ENCODE data around the gene C20orf141. TPM values are rescaled to one million over a fixed set of nuclear protein-coding genes. Genes with fewer than 3 reads are reported as not detected.

Gene C20orf141
- total and polyA plus RNA-seq, 12 donors, result not detected

GRCh38 chr20:2816030-2816582 is 1.3 kb downstream of the C20orf141 start, which contains the start of gene TMEM239:
Gene TMEM239 (plus strand): TSS chr20:2816364. CDS start chr20:2816555, 191 bp downstream.
- H3K36me3 ChIP-seq, result no peaks in the 10 kb centered on the region
- peaks cover 0 to 50% (median 31%) of the 10 kb centered on the region in 7 donors for H3K27me3 ChIP-seq
- no peak for DNase-seq
- 76% methylated on average over 10 of the region's 10 CpGs for WGBS, 2 donors
- peaks cover 0 to 29% (median 5%) of the 10 kb centered on the region in 9 donors for H3K4me1 ChIP-seq
- no peak for ATAC-seq
- TF ChIP-seq CTCF (IDR thresholded peaks at IDR 0.05), result no peak
- intact Hi-C loops (cut with DNase I), result no loop called here
- no peak within 1 kb of the TSS for H3K4me3 ChIP-seq
- peak within 1 kb of the TSS in 1 of 10 donors; percentile 72 for H3K27ac ChIP-seq
- peaks cover 0 to 16% (median 5%) of the 10 kb centered on the region in 11 donors for H3K9me3 ChIP-seq

GRCh38 chr20:2816583-2817340 is 2.0 kb downstream of the C20orf141 start:
- Histone ChIP-seq H3K27ac (peak overlapping the region in 1 of 10 donors; percentile 6), H3K9me3 (peaks cover 0 to 12% (median 5%) of the 10 kb centered on the region in 11 donors), H3K4me3 (no peak overlapping the region), H3K36me3 (no peaks in the 10 kb centered on the region), H3K4me1 (peaks cover 0 to 35% (median 7%) of the 10 kb centered on the region in 9 donors), H3K27me3 (peaks cover 4 to 50% (median 35%) of the 10 kb centered on the region in 7 donors)
- ATAC-seq, result no peak
- WGBS, 2 donors, result 78 to 84% methylated on average over 19 to 20 of the region's 20 CpGs
- intact Hi-C loops (cut with DNase I), result no loop called here
- no peak for TF ChIP-seq CTCF (IDR thresholded peaks at IDR 0.05)
- DNase-seq, result no peak

- Histone ChIP-seq H3K27me3 (peaks cover 8 to 49% (median 39%) of the 10 kb centered on the region in 7 donors), H3K36me3 (no peaks in the 10 kb centered on the region), H3K27ac (peak overlapping the region in 1 of 10 donors; percentile 6), H3K4me1 (peaks cover 0 to 40% (median 7%) of the 10 kb centered on the region in 9 donors), H3K9me3 (peaks cover 0 to 6% (median 2%) of the 10 kb centered on the region in 11 donors), H3K4me3 (no peak overlapping the region)
- intact Hi-C loops (cut with DNase I), result no loop called here
- 80 to 86% methylated on average over 2 of the region's 2 CpGs for WGBS, 2 donors
- ATAC-seq (no peak), DNase-seq (no peak)
- TF ChIP-seq CTCF (IDR thresholded peaks at IDR 0.05), result no peak
Observed at GRCh38 chr20:2817341-2817726, 2.5 kb downstream of the C20orf141 start.

GRCh38 chr20:2817891-2818595 is 3.3 kb downstream of the C20orf141 start:
- H3K27ac ChIP-seq, result no peak overlapping the region
- intact Hi-C loops (cut with DNase I), result no loop called here
- ATAC-seq (peak in 1 of 8 donors; percentile 50), DNase-seq (peak in 1 of 2 donors; percentile 46)
- peaks cover 0 to 40% (median 7%) of the 10 kb centered on the region in 9 donors for H3K4me1 ChIP-seq
- H3K9me3 ChIP-seq, result no peaks in the 10 kb centered on the region
- TF ChIP-seq CTCF (IDR thresholded peaks at IDR 0.05), result no peak
- WGBS, 2 donors, result 77 to 85% methylated on average over 7 of the region's 7 CpGs
- H3K27me3 ChIP-seq, result peaks cover 8 to 45% (median 37%) of the 10 kb centered on the region in 7 donors
- no peaks in the 10 kb centered on the region for H3K36me3 ChIP-seq
- no peak overlapping the region for H3K4me3 ChIP-seq
